ENCODE measurements around the gene CD86. TPM values are rescaled to one million over a fixed set of nuclear protein-coding genes. Genes with fewer than 3 reads are reported as not detected.

CD86 gene
- total and polyA plus RNA-seq, 2 donors from 2014 or later = 1.3 to 6.3 TPM

GRCh38 chr3:122097141-122097540 is 42.0 kb downstream of the CD86 start:
- Histone ChIP-seq H3K27me3 (ENCODE audit: control insufficient read depth, insufficient read depth, low read length) (no peaks in the 10 kb centered on the region), H3K9ac (ENCODE audit: low read length in 3 of 3) (no peak overlapping the region), H3K27ac (ENCODE audit: low read depth in 2 of 2, low read length in 2 of 2) (no peak overlapping the region), H3K36me3 (ENCODE audit: control insufficient read depth in 2 of 3, insufficient read depth in 3 of 3, low read length in 3 of 3) (no peaks in the 10 kb centered on the region), H3K4me1 (ENCODE audit: control insufficient read depth in 2 of 3, insufficient read depth in 2 of 3, low read depth in 1 of 3, low read length in 3 of 3) (peaks cover 0 to 4% (median 3%) of the 10 kb centered on the region in 3 donors), H3K9me3 (ENCODE audit: control insufficient read depth in 2 of 3, insufficient read depth in 1 of 3, low read length in 3 of 3) (no peaks in the 10 kb centered on the region), H3K4me3 (ENCODE audit: low read length in 3 of 3) (no peak overlapping the region)
- no peak for DNase-seq
- TF ChIP-seq CTCF (IDR thresholded peaks at IDR 0.05; ENCODE audit: borderline replicate concordance, extremely low read depth, insufficient read depth) = no peak
- no peak for FAIRE-seq
- intact Hi-C loops (cut with DNase I) = no loop called here

GRCh38 chr3:122098611-122099010 is 43.4 kb downstream of the CD86 start:
- DNase-seq (no peak), FAIRE-seq (no peak)
- no peaks in the 10 kb centered on the region for H3K36me3 ChIP-seq (ENCODE audit: control insufficient read depth in 2 of 3, insufficient read depth in 3 of 3, low read length in 3 of 3)
- peaks cover 0 to 4% (median 3%) of the 10 kb centered on the region in 3 donors for H3K4me1 ChIP-seq (ENCODE audit: control insufficient read depth in 2 of 3, insufficient read depth in 2 of 3, low read depth in 1 of 3, low read length in 3 of 3)
- H3K9me3 ChIP-seq (ENCODE audit: control insufficient read depth in 2 of 3, insufficient read depth in 1 of 3, low read length in 3 of 3) = no peaks in the 10 kb centered on the region
- H3K4me3 ChIP-seq (ENCODE audit: low read length in 3 of 3) = no peak overlapping the region
- H3K27me3 ChIP-seq (ENCODE audit: control insufficient read depth, insufficient read depth, low read length) = no peaks in the 10 kb centered on the region
- no peak overlapping the region for H3K27ac ChIP-seq (ENCODE audit: low read depth in 2 of 2, low read length in 2 of 2)
- no peak for TF ChIP-seq CTCF (IDR thresholded peaks at IDR 0.05; ENCODE audit: borderline replicate concordance, extremely low read depth, insufficient read depth)
- intact Hi-C loops (cut with DNase I) = no loop called here
- no peak overlapping the region for H3K9ac ChIP-seq (ENCODE audit: low read length in 3 of 3)

GRCh38 chr3:122099255-122099654 is 44.1 kb downstream of the CD86 start:
- H3K36me3 ChIP-seq (ENCODE audit: control insufficient read depth in 2 of 3, insufficient read depth in 3 of 3, low read length in 3 of 3) = no peaks in the 10 kb centered on the region
- H3K4me1 ChIP-seq (ENCODE audit: control insufficient read depth in 2 of 3, insufficient read depth in 2 of 3, low read depth in 1 of 3, low read length in 3 of 3) = peaks cover 0 to 4% (median 3%) of the 10 kb centered on the region in 3 donors
- FAIRE-seq (no peak), DNase-seq (no peak)
- intact Hi-C loops (cut with DNase I) = no loop called here
- H3K9me3 ChIP-seq (ENCODE audit: control insufficient read depth in 2 of 3, insufficient read depth in 1 of 3, low read length in 3 of 3) = no peaks in the 10 kb centered on the region
- no peak overlapping the region for H3K9ac ChIP-seq (ENCODE audit: low read length in 3 of 3)
- TF ChIP-seq CTCF (IDR thresholded peaks at IDR 0.05; ENCODE audit: borderline replicate concordance, extremely low read depth, insufficient read depth) = no peak
- H3K27me3 ChIP-seq (ENCODE audit: control insufficient read depth, insufficient read depth, low read length) = no peaks in the 10 kb centered on the region
- no peak overlapping the region for H3K27ac ChIP-seq (ENCODE audit: low read depth in 2 of 2, low read length in 2 of 2)
- H3K4me3 ChIP-seq (ENCODE audit: low read length in 3 of 3) = no peak overlapping the region

- no peak overlapping the region for H3K4me3 ChIP-seq (ENCODE audit: low read length in 3 of 3)
- H3K9me3 ChIP-seq (ENCODE audit: control insufficient read depth in 2 of 3, insufficient read depth in 1 of 3, low read length in 3 of 3) = no peaks in the 10 kb centered on the region
- no peak for FAIRE-seq
- H3K36me3 ChIP-seq (ENCODE audit: control insufficient read depth in 2 of 3, insufficient read depth in 3 of 3, low read length in 3 of 3) = no peaks in the 10 kb centered on the region
- no peaks in the 10 kb centered on the region for H3K27me3 ChIP-seq (ENCODE audit: control insufficient read depth, insufficient read depth, low read length)
- no peak for DNase-seq
- intact Hi-C loops (cut with DNase I) = no loop called here
- no peak overlapping the region for H3K9ac ChIP-seq (ENCODE audit: low read length in 3 of 3)
- H3K4me1 ChIP-seq (ENCODE audit: control insufficient read depth in 2 of 3, insufficient read depth in 2 of 3, low read depth in 1 of 3, low read length in 3 of 3) = peaks cover 0 to 4% (median 3%) of the 10 kb centered on the region in 3 donors
- TF ChIP-seq CTCF (IDR thresholded peaks at IDR 0.05; ENCODE audit: borderline replicate concordance, extremely low read depth, insufficient read depth) = no peak
- no peak overlapping the region for H3K27ac ChIP-seq (ENCODE audit: low read depth in 2 of 2, low read length in 2 of 2)
Measured at GRCh38 chr3:122100083-122100482, 44.9 kb downstream of the CD86 start.

Data from kidney (tissue), 14 donors.